GM12892 (cell line): ENCODE measurements around the gene SLC7A6OS.

Source experiments
- POLR2A ChIP-seq: IDR thresholded peaks from 2 replicates; pipeline ENCODE4 v1.6.1; 2011; ENCODE audit warnings: low read depth, low read length, control low read depth
- POLR2AphosphoS5 ChIP-seq: IDR thresholded peaks from 2 replicates; pipeline ENCODE4 v1.6.1; 2011; ENCODE audit warnings: low read depth, low read length, control low read depth
- TAF1 ChIP-seq: IDR thresholded peaks from 2 replicates; pipeline ENCODE4 v1.6.1; 2011; ENCODE audit warnings: low read depth, mild to moderate bottlenecking, control low read depth, low read length, borderline replicate concordance

- no peak for TF ChIP-seq POLR2A
- no peak for TF ChIP-seq POLR2AphosphoS5
- TF ChIP-seq TAF1, result no peak
Observed at GRCh38 chr16:68313116-68313515, 2.4 kb upstream of the SLC7A6OS start.
